GM10266 (cell line): ENCODE measurements around the gene PARD6B.

Experiments used
- DNase-seq: peaks from one replicate; pipeline ENCODE4 v3.0.0; 2012; ENCODE audit errors: extremely low spot score
- TF ChIP-seq, protein P1 (sequence below): IDR thresholded peaks from 2 replicates; pipeline ENCODE4 v1.5.1; 2012; ENCODE audit warnings: mild to moderate bottlenecking, low read depth; ENCODE audit not compliant: control insufficient read depth, insufficient read depth; ENCODE audit errors: missing control alignments

Gene PARD6B

GRCh38 chr20:50731055-50731929, at the start of gene PARD6B:
PARD6B (plus strand) TSS chr20:50731580; CDS start chr20:50731787, 207 bp downstream.
- DNase-seq = peak; percentile 100
- TF ChIP-seq, protein P1, sequence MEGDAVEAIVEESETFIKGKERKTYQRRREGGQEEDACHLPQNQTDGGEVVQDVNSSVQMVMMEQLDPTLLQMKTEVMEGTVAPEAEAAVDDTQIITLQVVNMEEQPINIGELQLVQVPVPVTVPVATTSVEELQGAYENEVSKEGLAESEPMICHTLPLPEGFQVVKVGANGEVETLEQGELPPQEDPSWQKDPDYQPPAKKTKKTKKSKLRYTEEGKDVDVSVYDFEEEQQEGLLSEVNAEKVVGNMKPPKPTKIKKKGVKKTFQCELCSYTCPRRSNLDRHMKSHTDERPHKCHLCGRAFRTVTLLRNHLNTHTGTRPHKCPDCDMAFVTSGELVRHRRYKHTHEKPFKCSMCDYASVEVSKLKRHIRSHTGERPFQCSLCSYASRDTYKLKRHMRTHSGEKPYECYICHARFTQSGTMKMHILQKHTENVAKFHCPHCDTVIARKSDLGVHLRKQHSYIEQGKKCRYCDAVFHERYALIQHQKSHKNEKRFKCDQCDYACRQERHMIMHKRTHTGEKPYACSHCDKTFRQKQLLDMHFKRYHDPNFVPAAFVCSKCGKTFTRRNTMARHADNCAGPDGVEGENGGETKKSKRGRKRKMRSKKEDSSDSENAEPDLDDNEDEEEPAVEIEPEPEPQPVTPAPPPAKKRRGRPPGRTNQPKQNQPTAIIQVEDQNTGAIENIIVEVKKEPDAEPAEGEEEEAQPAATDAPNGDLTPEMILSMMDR = no peak

DNA sequence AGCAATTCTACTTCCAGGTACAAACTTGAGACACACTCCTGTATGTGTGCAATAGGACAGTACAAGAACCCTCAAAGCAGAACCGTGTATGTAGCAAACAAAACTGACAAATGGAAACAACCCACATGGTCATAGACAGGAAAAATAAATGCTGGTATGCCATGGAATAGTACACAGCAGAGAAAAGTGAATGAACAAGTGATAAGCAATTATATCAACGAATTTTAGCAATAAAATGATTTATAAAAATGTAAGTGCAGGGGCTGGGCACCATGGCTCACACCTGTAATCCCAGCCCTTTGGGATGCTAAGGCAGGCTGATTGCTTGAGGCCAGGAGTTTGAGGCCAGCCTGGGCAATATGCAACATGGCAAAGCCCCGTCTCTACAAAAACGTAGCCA, 49.3 kb upstream of the PARD6B start:
- TF ChIP-seq, protein P1 = no peak

GRCh38 chr20:50682947-50683530, 48.3 kb upstream of the PARD6B start:
- no peak for DNase-seq
- TF ChIP-seq, protein P1 = no peak

More for the DNA sequence above, 49.3 kb upstream of the PARD6B start:
- DNase-seq = no peak

DNA sequence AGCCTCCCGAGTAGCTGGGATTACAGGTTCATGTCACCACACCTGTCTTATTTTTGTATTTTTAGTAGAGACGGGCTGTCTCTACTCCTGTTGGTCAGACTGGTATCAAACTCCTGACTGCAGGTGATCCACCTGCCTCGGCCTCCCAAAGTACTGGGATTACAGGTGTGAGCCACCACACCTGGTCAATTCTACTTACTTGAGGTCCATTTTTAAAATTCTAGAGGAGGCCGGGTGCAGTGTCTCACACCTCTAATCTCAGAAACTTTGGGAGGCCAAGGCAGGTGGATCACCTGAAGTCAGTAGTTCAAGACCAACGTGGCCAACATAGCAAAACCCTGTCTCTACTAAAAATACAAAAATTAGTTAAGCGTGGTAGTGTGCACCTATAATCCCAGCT, 47.8 kb upstream of the PARD6B start:
- no peak for DNase-seq
- TF ChIP-seq, protein P1 = no peak

DNA sequence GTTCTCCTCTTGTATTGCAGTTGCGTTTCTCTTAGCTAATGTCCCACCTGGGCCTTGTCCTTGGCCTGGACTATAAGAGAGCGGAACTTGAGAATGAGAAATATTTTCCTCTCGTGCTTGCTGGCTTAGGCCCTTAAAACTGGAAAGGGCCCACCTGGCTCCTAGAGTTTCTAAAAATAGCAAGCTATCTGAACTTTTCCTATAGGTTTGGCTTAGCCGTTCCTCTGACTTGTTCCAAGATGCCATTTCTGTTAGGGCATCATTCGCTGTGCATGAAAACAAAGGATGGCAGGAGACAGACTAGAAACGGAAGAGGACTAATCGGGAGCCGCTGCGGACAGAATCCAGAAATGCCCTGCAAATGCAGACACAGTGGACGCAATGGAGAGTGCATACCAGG, 44.6 kb upstream of the PARD6B start:
- TF ChIP-seq, protein P1 = no peak
- no peak for DNase-seq

GRCh38 chr20:50688256-50688975, 43.0 kb upstream of the PARD6B start:
- no peak for DNase-seq
- TF ChIP-seq, protein P1 = no peak
